ENCODE measurements around the gene SLC20A1. TPM values are rescaled to one million over a fixed set of nuclear protein-coding genes. Genes with fewer than 3 reads are reported as not detected.
"Not testable (repeated sequence)": the region's sequence is repeated elsewhere in the genome, so short reads cannot be mapped to it uniquely, and the experiment has no call there.

Gene SLC20A1
- total RNA-seq, 1 donor from 2014 or later = 12.9 TPM

GRCh38 chr2:112644155-112644932 is 1.4 kb upstream of the SLC20A1 start:
- DNase-seq (ENCODE audit: low spot score) (peak; percentile 68), ATAC-seq (peak; percentile 40)

DNA sequence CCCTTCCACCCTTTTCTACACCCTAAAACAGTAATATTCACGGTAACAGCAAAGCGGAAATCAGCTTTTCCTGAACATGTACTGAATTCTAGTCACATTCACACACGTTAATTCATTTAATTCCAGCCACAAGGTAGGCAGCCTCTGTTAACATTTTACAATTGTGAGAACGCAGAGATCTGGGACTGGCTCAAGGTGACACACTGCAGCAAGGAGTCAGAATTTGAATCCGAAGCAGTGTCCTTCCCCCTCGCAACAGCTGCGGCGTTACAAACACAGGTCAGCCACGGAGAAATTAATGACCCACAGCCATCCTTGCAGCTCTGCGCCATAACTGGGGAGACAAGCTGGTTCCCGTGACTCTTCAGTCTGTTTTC is 818 bp upstream of the SLC20A1 start:
- ATAC-seq (no peak), DNase-seq (ENCODE audit: low spot score) (no peak)

GRCh38 chr2:112646102-112646719 is 472 bp downstream of the SLC20A1 start:
- peak; percentile 44 for ATAC-seq

DNA sequence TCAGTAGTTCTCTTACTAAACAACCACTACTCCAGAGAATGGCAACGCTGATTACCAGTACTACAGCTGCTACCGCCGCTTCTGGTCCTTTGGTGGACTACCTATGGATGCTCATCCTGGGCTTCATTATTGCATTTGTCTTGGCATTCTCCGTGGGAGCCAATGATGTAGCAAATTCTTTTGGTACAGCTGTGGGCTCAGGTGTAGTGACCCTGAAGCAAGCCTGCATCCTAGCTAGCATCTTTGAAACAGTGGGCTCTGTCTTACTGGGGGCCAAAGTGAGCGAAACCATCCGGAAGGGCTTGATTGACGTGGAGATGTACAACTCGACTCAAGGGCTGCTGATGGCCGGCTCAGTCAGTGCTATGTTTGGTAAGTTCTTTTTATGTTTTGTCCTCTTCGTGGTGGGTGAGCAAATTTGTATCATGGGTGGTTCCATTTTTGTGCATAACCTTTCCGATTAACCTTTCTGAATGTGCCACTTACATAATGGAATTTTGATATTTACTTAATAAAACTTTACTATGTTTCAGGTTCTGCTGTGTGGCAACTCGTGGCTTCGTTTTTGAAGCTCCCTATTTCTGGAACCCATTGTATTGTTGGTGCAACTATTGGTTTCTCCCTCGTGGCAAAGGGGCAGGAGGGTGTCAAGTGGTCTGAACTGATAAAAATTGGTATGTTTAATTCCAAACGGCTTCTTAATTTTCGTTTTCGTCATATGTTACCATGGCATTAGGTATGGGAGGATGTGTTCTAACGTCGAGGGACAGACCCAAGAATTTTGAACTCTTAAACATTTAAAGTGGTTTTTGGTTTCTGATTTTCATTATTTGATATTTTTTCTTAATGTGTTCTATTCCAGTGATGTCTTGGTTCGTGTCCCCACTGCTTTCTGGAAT is 1.3 kb downstream of the SLC20A1 start:
- ATAC-seq (no peak), DNase-seq (ENCODE audit: low spot score) (no peak)

More at GRCh38 chr2:112646102-112646719, 472 bp downstream of the SLC20A1 start:
- DNase-seq (ENCODE audit: low spot score) = no peak

GRCh38 chr2:112648081-112648480 is 2.3 kb downstream of the SLC20A1 start:
- ATAC-seq = no peak

GRCh38 chr2:112656679-112657078 is 10.9 kb downstream of the SLC20A1 start:
- ATAC-seq = no peak
- DNase-seq (ENCODE audit: low spot score) = no peak

More at GRCh38 chr2:112648081-112648480, 2.3 kb downstream of the SLC20A1 start:
- DNase-seq (ENCODE audit: low spot score) = no peak

DNA sequence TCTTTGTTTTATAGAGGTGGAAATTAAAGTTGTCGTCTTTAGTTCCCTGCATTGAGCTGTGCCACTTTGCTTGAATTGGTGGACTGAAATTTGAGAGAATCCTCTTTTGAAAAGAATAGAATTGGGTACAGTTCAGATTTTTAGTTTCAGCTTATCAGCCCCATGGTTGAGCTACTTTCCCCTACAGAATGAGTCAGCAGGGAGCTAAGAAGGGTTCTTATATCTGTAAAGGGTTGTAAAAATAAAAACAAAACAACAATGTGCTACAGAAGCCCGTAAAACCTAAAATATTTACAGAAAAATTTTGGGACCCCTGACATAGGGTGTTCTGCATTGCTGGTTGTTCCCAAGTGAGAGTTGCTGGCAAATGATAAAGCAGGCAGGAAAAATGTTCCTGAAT is 12.6 kb downstream of the SLC20A1 start:
- ATAC-seq (no peak), DNase-seq (ENCODE audit: low spot score) (no peak)

GRCh38 chr2:112658839-112659667 is 13.3 kb downstream of the SLC20A1 start:
- DNase-seq (ENCODE audit: low spot score) (no peak), ATAC-seq (peak; percentile 70)

DNA sequence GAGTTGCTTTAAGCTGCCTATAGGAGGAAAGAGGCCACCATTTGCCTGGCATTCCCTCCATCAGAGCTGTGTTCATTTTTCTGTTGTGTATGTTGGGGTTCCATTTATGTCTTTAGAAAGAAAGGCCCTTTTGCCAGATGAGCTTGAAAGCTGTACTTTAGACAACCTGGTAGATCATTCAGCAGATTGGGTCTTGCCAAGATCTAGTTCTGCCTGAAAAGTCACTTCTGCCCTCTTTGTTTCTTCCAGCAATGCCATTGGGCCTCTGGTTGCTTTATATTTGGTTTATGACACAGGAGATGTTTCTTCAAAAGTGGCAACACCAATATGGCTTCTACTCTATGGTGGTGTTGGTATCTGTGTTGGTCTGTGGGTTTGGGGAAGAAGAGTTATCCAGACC is 14.4 kb downstream of the SLC20A1 start:
- DNase-seq (ENCODE audit: low spot score) (no peak), ATAC-seq (peak; percentile 72)

DNA sequence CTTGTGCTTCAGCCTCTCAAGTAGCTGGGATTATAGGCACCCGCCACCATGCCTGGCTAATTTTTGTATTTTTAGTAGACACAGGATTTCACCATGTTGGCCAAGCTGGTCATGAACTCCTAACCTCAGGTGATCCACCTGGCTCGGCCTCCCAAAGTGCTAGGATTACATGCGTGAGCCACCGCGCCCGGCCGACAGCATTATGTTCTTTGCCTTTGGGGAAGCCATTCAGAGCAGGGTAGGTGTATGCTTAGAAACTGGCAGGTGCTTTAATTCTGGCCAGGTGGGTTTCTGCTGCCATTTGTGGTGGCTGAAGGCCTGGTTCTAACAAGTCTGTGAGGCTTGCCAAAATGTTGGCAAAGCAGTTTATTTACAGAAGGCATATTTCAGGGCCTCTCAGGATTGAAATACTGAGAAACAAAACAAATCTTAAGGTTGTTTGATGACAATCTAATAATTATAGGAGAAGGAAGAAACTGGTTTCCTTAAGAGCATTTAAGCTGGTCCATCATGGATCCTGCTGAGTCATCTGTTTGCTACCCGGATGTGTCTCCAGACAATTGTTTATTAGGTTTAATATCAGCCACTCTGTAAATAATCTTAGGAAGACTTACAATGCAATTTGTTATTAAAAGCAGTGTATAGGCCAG is 16.0 kb downstream of the SLC20A1 start:
- DNase-seq (ENCODE audit: low spot score) (no peak), ATAC-seq (peak; percentile 28)

DNA sequence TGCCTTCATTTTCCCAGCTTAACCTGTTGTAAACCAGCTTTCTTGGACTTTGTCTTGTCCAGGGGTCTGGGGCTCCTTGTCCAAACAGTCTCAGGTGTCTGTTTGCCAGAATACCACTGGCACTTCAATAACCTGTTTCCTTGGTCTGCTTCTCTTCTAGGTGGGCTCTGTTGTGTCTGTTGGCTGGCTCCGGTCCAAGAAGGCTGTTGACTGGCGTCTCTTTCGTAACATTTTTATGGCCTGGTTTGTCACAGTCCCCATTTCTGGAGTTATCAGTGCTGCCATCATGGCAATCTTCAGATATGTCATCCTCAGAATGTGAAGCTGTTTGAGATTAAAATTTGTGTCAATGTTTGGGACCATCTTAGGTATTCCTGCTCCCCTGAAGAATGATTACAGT is 17.0 kb downstream of the SLC20A1 start:
- DNase-seq (ENCODE audit: low spot score) (no peak), ATAC-seq (no peak)

- DNase-seq (ENCODE audit: low spot score) (no peak), ATAC-seq (no peak)
Measured at GRCh38 chr2:112664689-112665088, 18.9 kb downstream of the SLC20A1 start.

- DNase-seq (ENCODE audit: low spot score) = no peak
- no peak for ATAC-seq
Measured at GRCh38 chr2:112665113-112665780, 19.5 kb downstream of the SLC20A1 start.

GRCh38 chr2:112666761-112667122 is 21.0 kb downstream of the SLC20A1 start:
- no peak for ATAC-seq
- DNase-seq (ENCODE audit: low spot score) = no peak

- DNase-seq (ENCODE audit: low spot score); ATAC-seq: not testable (repeated sequence)
Measured at GRCh38 chr2:112667540-112667939, 21.8 kb downstream of the SLC20A1 start.

- ATAC-seq (peak; percentile 47), DNase-seq (ENCODE audit: low spot score) (no peak)
Measured at GRCh38 chr2:112669667-112670066, 23.9 kb downstream of the SLC20A1 start.

GRCh38 chr2:112670252-112671022 is 24.7 kb downstream of the SLC20A1 start:
- ATAC-seq (no peak), DNase-seq (ENCODE audit: low spot score) (no peak)

DNA sequence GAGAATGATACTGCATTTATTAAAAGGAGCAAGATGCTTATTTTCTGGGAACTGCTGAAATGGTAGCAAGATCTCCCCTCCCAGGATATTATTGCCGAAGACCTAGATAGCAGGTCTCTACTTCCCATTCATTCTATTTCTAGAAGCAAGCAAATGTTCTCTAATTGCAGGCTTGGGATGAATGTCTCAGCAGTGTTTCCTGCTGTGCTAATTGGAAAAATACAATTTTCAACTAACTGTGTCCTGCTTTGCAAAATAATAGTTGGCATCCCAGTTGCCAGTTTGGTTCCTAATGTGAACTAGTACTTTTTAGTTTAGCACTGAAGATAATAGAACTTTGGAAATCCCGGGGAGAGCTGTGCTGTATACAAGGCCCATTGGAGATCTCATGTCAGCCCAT is 26.1 kb downstream of the SLC20A1 start:
- no peak for DNase-seq (ENCODE audit: low spot score)
- no peak for ATAC-seq

- DNase-seq (ENCODE audit: low spot score) (no peak), ATAC-seq (no peak)
Measured at GRCh38 chr2:112673008-112673407, 27.3 kb downstream of the SLC20A1 start.

Measured in left lobe of liver (tissue), 2 donors.